PC-9 (cell line): ENCODE data around the gene ZFPM1. TPM values are rescaled to one million over a fixed set of nuclear protein-coding genes. Genes with fewer than 3 reads are reported as not detected.

Source experiments
- BruUV-seq: library from RNA; stranded (reverse); fragments of 400-500 nt; replicated peaks from 2 replicates; lab custom pipeline; 2021; lab: Mats Ljungman, UMichigan
- CTCF ChIA-PET: fragments of 300-600 bp; sonication (Branson Sonifier 250); formaldehyde crosslinking; loops from one replicate; lab custom pipeline; 2022; ENCODE audit warnings: antibody characterized with exemption; lab: Charles Lee
- POLR2A ChIA-PET: fragments of 300-600 bp; sonication (Branson Sonifier 250); formaldehyde crosslinking; loops from one replicate; lab custom pipeline; 2022; ENCODE audit warnings: antibody characterized with exemption; ENCODE audit not compliant: unreplicated experiment; lab: Charles Lee
- DNase-seq, 2 experiments: peaks; one replicate each; pipeline versions ENCODE4 v3.0.0 to v3.0.0-alpha.2; 2015 to 2022; ENCODE audit warnings: mixed read lengths in 1 of 2
- H2AFZ ChIP-seq: fragments of 200-600 bp; sonication (generic); 2 replicates; pipeline ENCODE4 v1.8.1; 2017; ENCODE audit warnings: antibody characterized with exemption
- H3F3A ChIP-seq: fragments of 200-600 bp; sonication (generic); 2 replicates; pipeline ENCODE4 v1.8.1; 2017; ENCODE audit warnings: antibody characterized with exemption, mild to moderate bottlenecking, low read depth; ENCODE audit not compliant: insufficient read depth
- H3K27ac ChIP-seq: fragments of 200-600 bp; sonication (generic); 2 replicates; pipeline ENCODE4 v1.6.1; 2016; ENCODE audit warnings: mixed run types
- H3K27me3 ChIP-seq: fragments of 200-600 bp; sonication (generic); 2 replicates; pipeline ENCODE4 v1.6.1; 2016; ENCODE audit warnings: low read depth, mixed run types; ENCODE audit not compliant: insufficient read depth
- H3K36me3 ChIP-seq: fragments of 200-600 bp; sonication (generic); 2 replicates; pipeline ENCODE4 v1.6.1; 2016; ENCODE audit warnings: low read depth, mixed run types
- H3K4me1 ChIP-seq: fragments of 200-600 bp; sonication (generic); replicated peaks from 2 replicates; pipeline ENCODE4 v1.6.1; 2016; ENCODE audit warnings: mixed run types; ENCODE audit not compliant: insufficient read depth
- H3K4me2 ChIP-seq: fragments of 200-600 bp; sonication (generic); 2 replicates; pipeline ENCODE4 v1.6.1; 2017; ENCODE audit warnings: mixed run types
- H3K4me3 ChIP-seq: fragments of 200-600 bp; sonication (generic); 2 replicates; pipeline ENCODE4 v1.6.1; 2016; ENCODE audit warnings: mixed run types
- H3K79me2 ChIP-seq: fragments of 200-600 bp; sonication (generic); 2 replicates; pipeline ENCODE4 v1.6.1; 2017; ENCODE audit warnings: low read depth, mixed run types
- H3K9me2 ChIP-seq: fragments of 200-600 bp; sonication (generic); 2 replicates; pipeline ENCODE4 v1.8.1; 2017; ENCODE audit warnings: mild to moderate bottlenecking; ENCODE audit not compliant: insufficient read depth
- H3K9me3 ChIP-seq: fragments of 200-600 bp; sonication (generic); 2 replicates; pipeline ENCODE4 v1.8.1; 2016; ENCODE audit warnings: low read depth; ENCODE audit not compliant: insufficient read depth
- H4K20me1 ChIP-seq: fragments of 200-600 bp; sonication (generic); 2 replicates; pipeline ENCODE4 v1.8.1; 2017; ENCODE audit not compliant: insufficient read depth
- EZH2 ChIP-seq: fragments of 200-600 bp; sonication (generic); IDR thresholded peaks from 2 replicates; pipeline ENCODE4 v1.8.0; 2017; ENCODE audit warnings: antibody characterized with exemption, low read depth
- intact Hi-C: fragments of 100-400 bp; cut with micrococcal nuclease; formaldehyde crosslinking; loops from one replicate; pipeline ENCODE4 v1.10.0; 2022; ENCODE audit not compliant: unreplicated experiment
- total RNA-seq: library from RNA; stranded (reverse); gene quantifications from 2 replicates; pipeline ENCODE4 v1.2.3, GENCODE V29; 2021
- TF ChIP-seq, protein P1 (sequence below): fragments of 200-600 bp; sonication (generic); conservative IDR thresholded peaks from 2 replicates; pipeline ENCODE4 v1.6.1; 2017; ENCODE audit warnings: mixed run types, antibody characterized with exemption, mild to moderate bottlenecking, moderate library complexity

Gene ZFPM1
- total RNA-seq, 1 experiment from 2014 or later, result 19.7 TPM

DNA sequence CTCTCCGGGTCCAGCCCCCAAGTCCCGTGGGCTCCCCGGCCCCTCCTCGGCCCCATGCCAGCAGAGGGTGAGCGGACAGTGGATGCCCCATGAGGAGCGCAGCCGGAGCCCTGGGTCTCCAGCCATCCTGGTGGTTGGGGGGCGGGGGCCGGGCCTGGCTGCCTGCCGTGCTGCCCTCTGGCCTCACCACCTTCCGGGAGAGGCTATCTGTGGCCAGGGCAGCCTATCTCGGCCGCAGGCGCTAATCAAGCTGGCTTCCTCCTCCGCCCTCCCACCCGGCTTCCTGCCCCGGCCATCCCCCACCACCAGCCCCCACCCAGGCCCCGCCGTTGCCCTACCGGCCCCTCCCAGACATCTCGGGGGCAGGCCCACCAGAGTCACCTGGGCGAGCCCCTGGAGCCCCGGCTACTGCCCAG lies 46.8 kb downstream of the ZFPM1 start:
- POLR2A ChIA-PET, result no interaction called here
- no peak overlapping the region for H2AFZ ChIP-seq
- no peaks in the 10 kb centered on the region for H3K4me1 ChIP-seq
- H3K79me2 ChIP-seq, result no peaks in the 10 kb centered on the region
- TF ChIP-seq, protein P1, sequence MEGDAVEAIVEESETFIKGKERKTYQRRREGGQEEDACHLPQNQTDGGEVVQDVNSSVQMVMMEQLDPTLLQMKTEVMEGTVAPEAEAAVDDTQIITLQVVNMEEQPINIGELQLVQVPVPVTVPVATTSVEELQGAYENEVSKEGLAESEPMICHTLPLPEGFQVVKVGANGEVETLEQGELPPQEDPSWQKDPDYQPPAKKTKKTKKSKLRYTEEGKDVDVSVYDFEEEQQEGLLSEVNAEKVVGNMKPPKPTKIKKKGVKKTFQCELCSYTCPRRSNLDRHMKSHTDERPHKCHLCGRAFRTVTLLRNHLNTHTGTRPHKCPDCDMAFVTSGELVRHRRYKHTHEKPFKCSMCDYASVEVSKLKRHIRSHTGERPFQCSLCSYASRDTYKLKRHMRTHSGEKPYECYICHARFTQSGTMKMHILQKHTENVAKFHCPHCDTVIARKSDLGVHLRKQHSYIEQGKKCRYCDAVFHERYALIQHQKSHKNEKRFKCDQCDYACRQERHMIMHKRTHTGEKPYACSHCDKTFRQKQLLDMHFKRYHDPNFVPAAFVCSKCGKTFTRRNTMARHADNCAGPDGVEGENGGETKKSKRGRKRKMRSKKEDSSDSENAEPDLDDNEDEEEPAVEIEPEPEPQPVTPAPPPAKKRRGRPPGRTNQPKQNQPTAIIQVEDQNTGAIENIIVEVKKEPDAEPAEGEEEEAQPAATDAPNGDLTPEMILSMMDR, result no peak
- no peak for TF ChIP-seq EZH2
- no peak overlapping the region for H3K4me2 ChIP-seq
- no peak for DNase-seq
- H3F3A ChIP-seq, result no peaks in the 10 kb centered on the region
- H4K20me1 ChIP-seq, result no peaks in the 10 kb centered on the region; the same call in 1 of the 2 replicates
- BruUV-seq, result no TSS peak
- CTCF ChIA-PET, result no interaction called here
- intact Hi-C loops, result no loop called here
- no peaks in the 10 kb centered on the region for H3K9me2 ChIP-seq
- H3K9me3 ChIP-seq, result no peaks in the 10 kb centered on the region
- no peak overlapping the region for H3K4me3 ChIP-seq
- H3K36me3 ChIP-seq, result no peaks in the 10 kb centered on the region
- no peak overlapping the region for H3K27ac ChIP-seq
- no peaks in the 10 kb centered on the region for H3K27me3 ChIP-seq

DNA sequence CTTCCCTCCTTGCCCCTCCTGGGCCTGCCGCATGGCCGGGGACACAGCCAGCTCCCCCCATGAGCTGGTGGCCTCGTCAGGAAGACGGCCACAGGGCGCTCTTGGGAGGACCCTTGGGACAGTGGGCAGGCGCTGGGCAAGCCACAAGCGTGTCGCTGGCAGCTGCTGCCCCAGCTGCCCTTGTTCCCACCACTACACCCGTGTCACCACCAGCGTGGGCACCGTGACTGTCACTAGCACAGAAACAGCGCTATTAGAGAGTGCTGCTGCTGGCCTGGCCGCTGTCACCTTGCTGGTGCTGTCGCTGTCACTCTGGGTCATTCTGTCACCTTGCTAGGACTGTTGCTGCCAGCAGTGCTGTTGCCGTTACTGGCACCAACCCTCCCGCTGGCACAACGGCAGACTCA lies 47.2 kb downstream of the ZFPM1 start:
- Histone ChIP-seq H3K4me1 (no peaks in the 10 kb centered on the region), H3K36me3 (no peaks in the 10 kb centered on the region), H2AFZ (no peak overlapping the region), H3K27ac (no peak overlapping the region), H3K9me2 (no peaks in the 10 kb centered on the region), H3K4me2 (no peak overlapping the region), H3K4me3 (no peak overlapping the region), H3K27me3 (no peaks in the 10 kb centered on the region), H3F3A (no peaks in the 10 kb centered on the region), H4K20me1 (no peaks in the 10 kb centered on the region; the same call in 1 of the 2 replicates), H3K9me3 (no peaks in the 10 kb centered on the region), H3K79me2 (no peaks in the 10 kb centered on the region)
- intact Hi-C loops, result no loop called here
- ChIA-PET CTCF (no interaction called here), POLR2A (no interaction called here)
- TF ChIP-seq, protein P1, result no peak
- no peak for TF ChIP-seq EZH2
- BruUV-seq, result no TSS peak
- DNase-seq, result no peak

DNA sequence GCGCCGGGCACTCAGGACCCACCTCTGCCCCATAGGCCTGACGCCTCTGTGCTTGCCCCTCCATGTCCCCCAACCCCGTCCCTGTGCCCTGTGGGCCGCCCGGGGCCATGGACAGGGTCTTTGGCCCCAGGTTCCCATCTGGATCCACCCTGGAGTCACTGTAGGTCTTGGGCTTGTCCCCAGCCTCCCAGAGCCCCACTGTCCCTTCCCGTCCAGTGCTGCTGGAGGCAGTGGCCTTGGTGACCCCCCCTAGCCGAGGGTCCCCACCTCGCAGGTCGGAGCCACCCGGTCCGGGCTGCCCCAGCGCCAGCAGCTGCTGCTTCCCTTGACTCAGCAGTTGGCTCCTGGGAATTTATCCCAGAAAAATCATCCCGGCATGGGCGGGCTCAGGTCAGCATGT lies 49.3 kb downstream of the ZFPM1 start:
- Histone ChIP-seq H3K4me1 (no peaks in the 10 kb centered on the region), H4K20me1 (no peaks in the 10 kb centered on the region; the same call in 1 of the 2 replicates), H3K27me3 (no peaks in the 10 kb centered on the region), H3F3A (no peaks in the 10 kb centered on the region), H3K27ac (no peak overlapping the region), H3K9me2 (no peaks in the 10 kb centered on the region), H3K79me2 (no peaks in the 10 kb centered on the region), H2AFZ (no peak overlapping the region), H3K36me3 (no peaks in the 10 kb centered on the region), H3K9me3 (no peaks in the 10 kb centered on the region), H3K4me2 (no peak overlapping the region), H3K4me3 (no peak overlapping the region)
- no TSS peak for BruUV-seq
- intact Hi-C loops, result no loop called here
- DNase-seq, result no peak
- ChIA-PET CTCF (interaction anchor here (0.6 to 0.7 kb wide), 2 partner anchors 59 to 1169 kb away, joined by 3 to 10 read pairs; no protein-coding TSS in a partner anchor), POLR2A (no interaction called here)
- TF ChIP-seq, protein P1, result no peak
- TF ChIP-seq EZH2, result no peak
